B cell (primary cell): Measurements from ENCODE around the gene TIMP2. TPM values are rescaled to one million over a fixed set of nuclear protein-coding genes. Genes with fewer than 3 reads are reported as not detected.

Experiments used
- ATAC-seq: fragments of 200-7000 bp; cut with Tn5 transposase; one replicate; pipeline ENCODE4 v1.10.0; 2021; ENCODE audit warnings: low read depth, mild to moderate bottlenecking, moderate number of reproducible peaks, moderate library complexity
- CTCF ChIA-PET: fragments of 350-600 bp; sonication (Branson Sonifier 250); formaldehyde crosslinking; loops from one replicate; lab custom pipeline; 2021; ENCODE audit warnings: antibody characterized with exemption, inconsistent platforms; lab: Charles Lee
- POLR2A ChIA-PET: fragments of 350-600 bp; sonication (Branson Sonifier 250); formaldehyde crosslinking; loops from one replicate; lab custom pipeline; 2021; ENCODE audit warnings: antibody characterized with exemption; lab: Charles Lee
- DNase-seq: peaks from one replicate; pipeline ENCODE4 v3.0.0; 2013
- H2AFZ ChIP-seq: 2 replicates; pipeline ENCODE4 v1.6.1; 2012; ENCODE audit warnings: mild to moderate bottlenecking, low read depth, low read length; ENCODE audit not compliant: insufficient read depth, poor library complexity, severe bottlenecking
- H3K27ac ChIP-seq, 2 donors: 1 replicate in 1 of 2; 2 replicates in 1 of 2; pipeline ENCODE4 v1.5.1; 2012 to 2013; ENCODE audit warnings: low read length in 2 of 2, mild to moderate bottlenecking in 2 of 2, moderate library complexity in 1 of 2
- H3K27me3 ChIP-seq, 4 experiments: fragments of 200-600 bp in 1 of 4; sonication (generic) in 1 of 4; replicated peaks in 1 of 4; 1 replicate in 2 of 4; 2 replicates in 2 of 4; pipeline versions ENCODE4 v1.6.1 to v1.7.0; 2013 to 2016; ENCODE audit warnings: low read length in 3 of 4, mild to moderate bottlenecking in 2 of 4, mixed read lengths in 1 of 4, moderate library complexity in 1 of 4; ENCODE audit not compliant: insufficient read depth in 4 of 4, control insufficient read depth in 3 of 4; ENCODE audit errors: control extremely low read depth in 1 of 4
- H3K36me3 ChIP-seq, 2 experiments: replicated peaks in 1 of 2; 1 replicate in 1 of 2; 2 replicates in 1 of 2; pipeline versions ENCODE4 v1.6.1 to v1.7.1; 2013; ENCODE audit warnings: low read length in 1 of 2; ENCODE audit not compliant: insufficient read depth in 2 of 2, control insufficient read depth in 1 of 2; ENCODE audit errors: control extremely low read depth in 1 of 2, extremely low read depth in 1 of 2
- H3K4me1 ChIP-seq, 2 donors: fragments of 200-600 bp in 1 of 2; sonication (generic) in 1 of 2; 1 replicate in 1 of 2; 2 replicates in 1 of 2; pipeline versions ENCODE4 v1.5.1 to v1.6.1; 2013 to 2017; ENCODE audit warnings: low read length in 2 of 2; ENCODE audit not compliant: control insufficient read depth in 2 of 2, insufficient read depth in 2 of 2
- H3K4me2 ChIP-seq: replicated peaks from 2 replicates; pipeline ENCODE3; 2012; ENCODE audit warnings: mild to moderate bottlenecking, low read depth, low read length; ENCODE audit not compliant: poor library complexity, severe bottlenecking
- H3K4me3 ChIP-seq, 5 experiments: fragments of 200-600 bp in 1 of 5; sonication (generic) in 1 of 5; 1 replicate in 3 of 5; 2 replicates in 2 of 5; pipeline versions ENCODE4 v1.5.1 to v1.7.0; 2011 to 2016; ENCODE audit warnings: low read length in 4 of 5, mild to moderate bottlenecking in 4 of 5, low read depth in 2 of 5, control low read depth in 1 of 5, moderate library complexity in 1 of 5; ENCODE audit not compliant: insufficient read depth in 1 of 5; ENCODE audit errors: control extremely low read depth in 1 of 5, extremely low read depth in 1 of 5
- H3K79me2 ChIP-seq: fragments of 200-600 bp; sonication (generic); one replicate; pipeline ENCODE4 v1.6.0; 2016; ENCODE audit warnings: low read length; ENCODE audit not compliant: control insufficient read depth, insufficient read depth
- H3K9ac ChIP-seq: fragments of 200-600 bp; sonication (generic); 2 replicates; pipeline ENCODE4 v1.6.1; 2017; ENCODE audit warnings: mild to moderate bottlenecking, low read length, moderate library complexity
- H3K9me3 ChIP-seq, 3 donors: one replicate each; pipeline versions ENCODE4 v1.6.1 to v1.7.1; 2013; ENCODE audit warnings: low read length in 2 of 3; ENCODE audit not compliant: control insufficient read depth in 2 of 3, insufficient read depth in 1 of 3; ENCODE audit errors: control extremely low read depth in 1 of 3
- H4K20me1 ChIP-seq: 2 replicates; pipeline ENCODE4 v1.6.0; 2012; ENCODE audit warnings: mild to moderate bottlenecking, low read length; ENCODE audit not compliant: insufficient read depth, control insufficient read depth, poor library complexity, severe bottlenecking
- H3K27ac Mint-ChIP-seq: one replicate; pipeline ENCODE4 v1.8.0; 2021; ENCODE audit warnings: mixed read lengths
- H3K27me3 Mint-ChIP-seq: one replicate; pipeline ENCODE4 v1.8.0; 2021; ENCODE audit warnings: mixed read lengths
- H3K4me1 Mint-ChIP-seq: one replicate; pipeline ENCODE4 v1.8.0; 2021; ENCODE audit warnings: mixed read lengths
- H3K4me3 Mint-ChIP-seq: one replicate; pipeline ENCODE4 v1.8.0; 2021; ENCODE audit warnings: mixed read lengths
- H3K9me3 Mint-ChIP-seq: one replicate; pipeline ENCODE4 v1.8.0; 2022; ENCODE audit warnings: mixed read lengths; ENCODE audit not compliant: insufficient read depth
- CTCF ChIP-seq: fragments of 200-600 bp; IDR thresholded peaks from one replicate; pipeline ENCODE4 v1.8.0; 2022; ENCODE audit warnings: antibody characterized with exemption, mild to moderate bottlenecking
- EZH2 ChIP-seq: IDR thresholded peaks from 2 replicates; pipeline ENCODE4 v1.6.1; 2012; ENCODE audit warnings: borderline replicate concordance, low read depth, mild to moderate bottlenecking, moderate library complexity, low read length; ENCODE audit not compliant: insufficient read depth, poor library complexity, severe bottlenecking
- WGBS: methylation state at CpG from one replicate; pipeline ENCODE4 v1.1.5; 2013; ENCODE audit warnings: missing lambda C conversion rate; ENCODE audit not compliant: insufficient coverage; 5-methylcytosine and 5-hydroxymethylcytosine counted together
- intact Hi-C: fragments of 100-400 bp; cut with micrococcal nuclease; formaldehyde crosslinking; loops from one replicate; pipeline ENCODE4 v1.10.0; 2022
- polyA plus RNA-seq: library from polyadenylated mRNA; depleted of rRNA; stranded (reverse); fragments of >200 nt; gene quantifications from 2 replicates; pipeline ENCODE4 v1.2.3, GENCODE V29; 2012
- total RNA-seq, 2 donors: library from RNA; stranded (reverse); fragments of 120-200 nt in 1 of 2; gene quantifications; 1 replicate in 1 of 2; 2 replicates in 1 of 2; pipeline versions ENCODE4 v1.2.3 to v1.2.4, GENCODE V29; 2013 to 2022

The TIMP2 gene
- total and polyA plus RNA-seq, 2 donors (not counting 1 experiment from before 2014, with no cell fraction given) = 4.8 to 10.0 TPM

GRCh38 chr17:78853926-78854394 is 71.2 kb downstream of the TIMP2 start:
- ATAC-seq = no peak
- TF ChIP-seq EZH2 (no peak), CTCF (no peak)
- DNase-seq = no peak
- H4K20me1 ChIP-seq = no peaks in the 10 kb centered on the region
- H3K27ac ChIP-seq = no peak overlapping the region
- no peaks in the 10 kb centered on the region for H3K79me2 ChIP-seq
- 87% methylated on average over 3 of the region's 11 CpGs for WGBS
- peaks cover 0 to 3% of the 10 kb centered on the region in 2 experiments for H3K36me3 ChIP-seq
- H3K9me3 Mint-ChIP-seq = no peaks in the 10 kb centered on the region
- POLR2A ChIA-PET = no interaction called here
- H3K27ac Mint-ChIP-seq = no peak overlapping the region
- no peaks in the 10 kb centered on the region for H3K4me1 ChIP-seq
- no peaks in the 10 kb centered on the region for H3K4me1 Mint-ChIP-seq
- H3K4me3 Mint-ChIP-seq = no peak overlapping the region
- CTCF ChIA-PET = interaction anchor here (1.0 to 1.9 kb wide), 3 partner anchors 10 to 12 kb away, joined by 4 to 8 read pairs (median 5); no protein-coding TSS in a partner anchor
- no peak overlapping the region for H3K4me2 ChIP-seq
- no peaks in the 10 kb centered on the region for H3K27me3 ChIP-seq
- H2AFZ ChIP-seq = no peak overlapping the region
- no peaks in the 10 kb centered on the region for H3K9me3 ChIP-seq
- H3K4me3 ChIP-seq = no peak overlapping the region
- no peak overlapping the region for H3K9ac ChIP-seq
- no peaks in the 10 kb centered on the region for H3K27me3 Mint-ChIP-seq
- intact Hi-C loops = no loop called here

- Histone ChIP-seq H3K36me3 (peaks cover 0 to 3% of the 10 kb centered on the region in 2 experiments), H3K79me2 (no peaks in the 10 kb centered on the region), H3K4me2 (no peak overlapping the region), H4K20me1 (no peaks in the 10 kb centered on the region), H3K27me3 (no peaks in the 10 kb centered on the region), H2AFZ (no peak overlapping the region), H3K9ac (no peak overlapping the region), H3K27ac (no peak overlapping the region), H3K4me1 (no peaks in the 10 kb centered on the region), H3K9me3 (no peaks in the 10 kb centered on the region), H3K4me3 (no peak overlapping the region)
- Mint-ChIP-seq H3K27me3 (no peaks in the 10 kb centered on the region), H3K4me3 (no peak overlapping the region), H3K9me3 (no peaks in the 10 kb centered on the region), H3K27ac (no peak overlapping the region), H3K4me1 (no peaks in the 10 kb centered on the region)
- DNase-seq = no peak
- intact Hi-C loops = no loop called here
- 94% methylated on average over 16 of the region's 16 CpGs for WGBS
- TF ChIP-seq CTCF = no peak
- no peak for TF ChIP-seq EZH2
- ChIA-PET CTCF (interaction anchor here (0.7 to 1.9 kb wide), 4 partner anchors 9 to 492 kb away, joined by 3 to 8 read pairs (median 4); no protein-coding TSS in a partner anchor), POLR2A (no interaction called here)
- no peak for ATAC-seq
Measured at GRCh38 chr17:78852709-78853121, 72.5 kb downstream of the TIMP2 start.
